ENCODE data around the gene SCN3A.

Gene SCN3A

DNA sequence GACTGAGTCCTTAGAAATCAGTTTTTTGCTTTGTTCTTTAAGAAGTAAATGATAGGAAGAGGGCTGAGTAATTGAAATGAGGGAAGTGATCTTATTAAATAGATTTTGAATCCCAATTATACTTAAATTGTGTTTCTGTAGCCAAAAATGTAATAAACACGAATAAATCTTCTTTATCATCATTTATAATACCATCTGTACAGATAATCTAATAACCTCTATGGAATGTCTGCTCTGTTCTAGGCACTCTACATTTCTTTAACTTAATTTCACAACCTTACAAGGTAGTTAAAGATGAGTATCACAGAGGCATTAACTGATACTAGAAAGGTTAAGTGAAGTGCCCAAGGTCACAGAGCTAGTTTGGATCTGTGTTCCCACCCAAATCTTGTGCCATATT lies 21.1 kb upstream of the SCN3A start:
- no peak for TF ChIP-seq CTCF (IDR thresholded peaks at IDR 0.05; ENCODE audit: low read depth, low read length)
- Histone ChIP-seq H3K27me3 (no peaks in the 10 kb centered on the region), H3K36me3 (no peaks in the 10 kb centered on the region), H3K4me3 (ENCODE audit: low read depth, low read length) (no peak overlapping the region), H3K4me1 (no peaks in the 10 kb centered on the region), H3K9me3 (no peaks in the 10 kb centered on the region)
- DNase-seq = no peak

DNA sequence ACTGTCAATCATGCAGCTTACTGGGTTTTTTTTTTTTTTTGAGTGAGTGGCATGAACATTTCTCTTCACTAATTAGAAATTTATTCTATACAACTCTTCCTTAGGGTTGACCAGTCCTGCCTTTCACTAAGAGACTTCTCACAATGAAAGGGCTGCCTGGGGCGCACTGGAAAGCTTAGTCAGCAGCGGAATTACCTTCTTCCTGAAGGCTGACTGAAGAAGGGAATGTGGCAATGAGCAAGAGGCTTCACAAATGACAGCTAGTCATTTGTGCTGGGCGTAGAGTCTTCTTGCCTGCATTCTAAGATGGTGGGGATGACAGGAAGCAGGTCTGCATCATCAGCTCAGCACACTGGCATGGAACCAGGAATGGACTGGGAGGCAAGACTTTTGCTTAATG lies 15.6 kb upstream of the SCN3A start:
- H3K4me3 ChIP-seq (ENCODE audit: low read depth, low read length) = no peak overlapping the region
- no peaks in the 10 kb centered on the region for H3K4me1 ChIP-seq
- TF ChIP-seq CTCF (IDR thresholded peaks at IDR 0.05; ENCODE audit: low read depth, low read length) = no peak
- no peaks in the 10 kb centered on the region for H3K9me3 ChIP-seq
- H3K27me3 ChIP-seq = no peaks in the 10 kb centered on the region
- H3K36me3 ChIP-seq = no peaks in the 10 kb centered on the region
- DNase-seq = no peak

DNA sequence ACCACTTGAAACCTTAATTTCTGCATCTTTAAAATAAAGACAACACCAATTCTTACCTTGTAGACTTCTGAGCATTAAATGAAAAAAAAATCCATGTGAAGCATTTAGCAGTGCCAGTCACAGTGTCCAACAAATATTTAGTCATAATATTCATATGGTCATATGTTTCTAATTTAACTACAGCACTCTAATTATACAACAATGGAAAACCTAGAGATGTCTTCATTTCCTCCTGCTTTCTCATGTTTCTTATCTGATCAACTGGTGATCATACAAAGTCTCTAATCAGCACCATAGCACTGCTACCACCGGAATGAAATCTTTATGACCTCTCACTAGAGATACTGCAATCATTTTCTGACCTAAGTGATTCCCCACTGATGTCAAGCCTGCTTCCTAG lies 10.2 kb upstream of the SCN3A start:
- no peak for TF ChIP-seq CTCF (IDR thresholded peaks at IDR 0.05; ENCODE audit: low read depth, low read length)
- Histone ChIP-seq H3K27me3 (no peaks in the 10 kb centered on the region), H3K36me3 (no peaks in the 10 kb centered on the region), H3K4me3 (ENCODE audit: low read depth, low read length) (no peak overlapping the region), H3K4me1 (no peaks in the 10 kb centered on the region), H3K9me3 (no peaks in the 10 kb centered on the region)
- DNase-seq = no peak

- no peaks in the 10 kb centered on the region for H3K4me1 ChIP-seq
- TF ChIP-seq CTCF (IDR thresholded peaks at IDR 0.05; ENCODE audit: low read depth, low read length) = no peak
- no peak overlapping the region for H3K4me3 ChIP-seq (ENCODE audit: low read depth, low read length)
- H3K27me3 ChIP-seq = no peaks in the 10 kb centered on the region
- no peaks in the 10 kb centered on the region for H3K9me3 ChIP-seq
- no peak for DNase-seq
- no peaks in the 10 kb centered on the region for H3K36me3 ChIP-seq
These were observed 4.2 kb upstream of the SCN3A start for GRCh38 chr2:165208094-165208493.

DNA sequence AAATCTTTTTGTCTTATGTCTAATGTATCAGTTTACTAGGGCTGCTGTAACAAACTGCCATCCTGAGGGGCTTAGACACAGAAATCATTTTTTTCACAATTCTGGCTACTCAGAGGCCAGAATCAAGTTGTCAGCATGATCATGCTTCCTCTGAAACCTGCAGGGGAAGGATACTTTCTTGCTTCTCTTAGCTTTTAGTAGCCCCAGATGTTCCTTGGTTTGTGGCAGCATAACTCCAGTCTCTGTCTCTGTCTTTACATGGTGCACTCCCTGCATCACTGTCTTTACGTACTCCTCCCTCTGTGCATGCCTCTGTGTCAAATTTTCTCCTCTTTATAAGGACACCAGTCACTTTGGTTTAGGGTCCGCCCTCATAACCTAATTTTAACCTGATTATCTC lies 2.0 kb upstream of the SCN3A start:
- Histone ChIP-seq H3K4me3 (ENCODE audit: low read depth, low read length) (no peak overlapping the region), H3K27me3 (no peaks in the 10 kb centered on the region), H3K9me3 (no peaks in the 10 kb centered on the region), H3K36me3 (no peaks in the 10 kb centered on the region), H3K4me1 (no peaks in the 10 kb centered on the region)
- DNase-seq = no peak
- no peak for TF ChIP-seq CTCF (IDR thresholded peaks at IDR 0.05; ENCODE audit: low read depth, low read length)

DNA sequence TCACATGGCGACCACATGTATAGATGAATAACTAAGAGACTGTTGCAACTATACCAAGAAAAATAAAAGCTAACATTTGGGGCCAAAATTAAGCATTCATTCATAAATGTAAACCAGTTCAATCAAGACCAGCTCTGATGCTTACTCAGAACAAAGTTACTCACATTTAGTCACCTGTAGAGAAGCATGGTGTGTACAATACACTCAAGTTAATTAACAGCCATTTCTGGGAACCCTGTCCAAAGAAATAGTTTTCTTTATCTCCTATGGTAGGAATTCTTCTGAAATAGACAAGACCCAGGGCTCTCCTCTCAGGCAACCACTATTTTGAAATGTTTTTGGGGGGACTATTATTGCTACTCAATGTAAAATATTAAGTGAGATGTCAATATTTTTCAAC lies 1.6 kb downstream of the SCN3A start:
- no peak for TF ChIP-seq CTCF (IDR thresholded peaks at IDR 0.05; ENCODE audit: low read depth, low read length)

More for the DNA sequence above, 1.6 kb downstream of the SCN3A start:
- Histone ChIP-seq H3K27me3 (no peaks in the 10 kb centered on the region), H3K9me3 (no peaks in the 10 kb centered on the region), H3K36me3 (no peaks in the 10 kb centered on the region), H3K4me3 (ENCODE audit: low read depth, low read length) (no peak overlapping the region), H3K4me1 (no peaks in the 10 kb centered on the region)
- no peak for DNase-seq

Data from BE2C (cell line).